Neural progenitor cell (in vitro differentiated cells): ENCODE measurements around the gene SEL1L2. TPM values are rescaled to one million over a fixed set of nuclear protein-coding genes. Genes with fewer than 3 reads are reported as not detected.

Experiments
- DNase-seq: peaks from one replicate; pipeline ENCODE4 v3.0.0-alpha.2; 2016; ENCODE audit warnings: low spot score
- H2AFZ ChIP-seq: fragments of 200-600 bp; sonication (generic); replicated peaks from 2 replicates; pipeline ENCODE4 v1.6.1; 2016; ENCODE audit warnings: antibody characterized with exemption
- H3F3A ChIP-seq: fragments of 200-600 bp; sonication (generic); 2 replicates; pipeline ENCODE4 v1.6.1; 2016; ENCODE audit warnings: antibody characterized with exemption, low read depth
- H3K27ac ChIP-seq: fragments of 200-600 bp; sonication (generic); 2 replicates; pipeline ENCODE4 v1.5.1; 2016; ENCODE audit warnings: mild to moderate bottlenecking
- H3K27me3 ChIP-seq: fragments of 200-600 bp; sonication (generic); 2 replicates; pipeline ENCODE4 v1.6.1; 2016; ENCODE audit warnings: mild to moderate bottlenecking, moderate library complexity
- H3K36me3 ChIP-seq: fragments of 200-600 bp; sonication (generic); 2 replicates; pipeline ENCODE4 v1.5.1; 2016
- H3K4me1 ChIP-seq: fragments of 200-600 bp; sonication (generic); 2 replicates; pipeline ENCODE4 v1.6.1; 2016; ENCODE audit warnings: mixed run types
- H3K4me2 ChIP-seq: fragments of 200-600 bp; sonication (generic); 2 replicates; pipeline ENCODE4 v1.6.1; 2016
- H3K4me3 ChIP-seq: fragments of 200-600 bp; sonication (generic); 2 replicates; pipeline ENCODE4 v1.5.1; 2016
- H3K79me2 ChIP-seq: fragments of 200-600 bp; sonication (generic); 2 replicates; pipeline ENCODE4 v1.6.1; 2016; ENCODE audit warnings: low read depth
- H3K9ac ChIP-seq: fragments of 200-600 bp; sonication (generic); 2 replicates; pipeline ENCODE4 v1.6.1; 2016
- H3K9me3 ChIP-seq: fragments of 200-600 bp; sonication (generic); 2 replicates; pipeline ENCODE4 v1.5.1; 2016; ENCODE audit warnings: low read depth
- H4K20me1 ChIP-seq: fragments of 200-600 bp; sonication (generic); 2 replicates; pipeline ENCODE4 v1.6.1; 2016; ENCODE audit warnings: low read depth
- H3K27ac Mint-ChIP-seq: 3 replicates; pipeline ENCODE4 v1.8.0; 2021; ENCODE audit warnings: mixed read lengths
- H3K27me3 Mint-ChIP-seq: 2 replicates; pipeline ENCODE4 v1.8.0; 2022; ENCODE audit warnings: low read depth, mild to moderate bottlenecking, inconsistent platforms, moderate library complexity, mixed read lengths; ENCODE audit not compliant: insufficient read depth
- H3K36me3 Mint-ChIP-seq: 3 replicates; pipeline ENCODE4 v1.8.0; 2021; ENCODE audit warnings: mixed read lengths
- H3K4me1 Mint-ChIP-seq: 3 replicates; pipeline ENCODE4 v1.8.0; 2021; ENCODE audit warnings: mixed read lengths
- H3K4me3 Mint-ChIP-seq: 3 replicates; pipeline ENCODE4 v1.8.0; 2021; ENCODE audit warnings: mild to moderate bottlenecking, moderate library complexity, mixed read lengths
- H3K9me3 Mint-ChIP-seq: 3 replicates; pipeline ENCODE4 v1.8.0; 2020; ENCODE audit warnings: mixed read lengths
- EZH2 ChIP-seq: fragments of 200-600 bp; sonication (generic); IDR thresholded peaks from 2 replicates; pipeline ENCODE4 v1.6.1; 2017; ENCODE audit warnings: antibody characterized with exemption, mild to moderate bottlenecking, moderate library complexity
- EZH2phosphoT487 ChIP-seq: fragments of 200-600 bp; sonication (generic); IDR thresholded peaks from 2 replicates; pipeline ENCODE4 v1.6.1; 2017; ENCODE audit warnings: antibody characterized with exemption
- total RNA-seq: library from RNA; depleted of rRNA; stranded (reverse); fragments of >200 nt; gene quantifications from 2 replicates; pipeline ENCODE4 v1.2.3, GENCODE V29; 2015; ENCODE audit warnings: low replicate concordance
- TF ChIP-seq, protein P1 (sequence below): fragments of 200-600 bp; sonication (generic); IDR thresholded peaks from 2 replicates; pipeline ENCODE4 v1.5.1; 2017; ENCODE audit warnings: antibody characterized with exemption, mild to moderate bottlenecking

Gene SEL1L2
- total RNA-seq, 1 donor from 2014 or later: 0.77 TPM

DNA sequence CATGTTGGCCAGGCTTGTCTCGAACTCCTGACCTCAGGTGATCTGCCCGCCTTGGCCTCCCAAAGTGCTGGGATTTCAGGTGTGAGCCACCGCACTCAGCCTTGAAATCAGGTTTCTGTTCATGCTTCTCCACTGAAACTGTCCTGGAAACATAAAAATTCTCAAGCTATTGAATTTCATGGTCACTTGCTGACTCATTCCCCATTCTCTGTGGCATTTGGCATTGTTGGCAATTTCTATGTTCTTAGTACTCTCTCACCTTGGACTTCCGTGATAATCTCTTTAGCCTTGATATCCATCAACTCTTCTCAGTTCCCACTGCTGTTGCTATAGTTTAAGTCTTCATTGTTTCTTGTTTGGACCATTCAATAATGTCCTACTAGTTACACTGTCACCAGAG is 6.2 kb downstream of the SEL1L2 start:
- no peak overlapping the region for H3K4me2 ChIP-seq
- H3K27ac ChIP-seq: no peak overlapping the region
- no peaks in the 10 kb centered on the region for H3K9me3 ChIP-seq
- DNase-seq: no peak
- H3K4me1 Mint-ChIP-seq: no peaks in the 10 kb centered on the region
- no peak overlapping the region for H3K9ac ChIP-seq
- H3K79me2 ChIP-seq: no peaks in the 10 kb centered on the region
- peaks cover 2% of the 10 kb centered on the region for H3K9me3 Mint-ChIP-seq
- H3K36me3 Mint-ChIP-seq: no peaks in the 10 kb centered on the region
- no peaks in the 10 kb centered on the region for H4K20me1 ChIP-seq
- no peaks in the 10 kb centered on the region for H3F3A ChIP-seq
- TF ChIP-seq EZH2phosphoT487 (no peak), EZH2 (no peak)
- TF ChIP-seq, protein P1, sequence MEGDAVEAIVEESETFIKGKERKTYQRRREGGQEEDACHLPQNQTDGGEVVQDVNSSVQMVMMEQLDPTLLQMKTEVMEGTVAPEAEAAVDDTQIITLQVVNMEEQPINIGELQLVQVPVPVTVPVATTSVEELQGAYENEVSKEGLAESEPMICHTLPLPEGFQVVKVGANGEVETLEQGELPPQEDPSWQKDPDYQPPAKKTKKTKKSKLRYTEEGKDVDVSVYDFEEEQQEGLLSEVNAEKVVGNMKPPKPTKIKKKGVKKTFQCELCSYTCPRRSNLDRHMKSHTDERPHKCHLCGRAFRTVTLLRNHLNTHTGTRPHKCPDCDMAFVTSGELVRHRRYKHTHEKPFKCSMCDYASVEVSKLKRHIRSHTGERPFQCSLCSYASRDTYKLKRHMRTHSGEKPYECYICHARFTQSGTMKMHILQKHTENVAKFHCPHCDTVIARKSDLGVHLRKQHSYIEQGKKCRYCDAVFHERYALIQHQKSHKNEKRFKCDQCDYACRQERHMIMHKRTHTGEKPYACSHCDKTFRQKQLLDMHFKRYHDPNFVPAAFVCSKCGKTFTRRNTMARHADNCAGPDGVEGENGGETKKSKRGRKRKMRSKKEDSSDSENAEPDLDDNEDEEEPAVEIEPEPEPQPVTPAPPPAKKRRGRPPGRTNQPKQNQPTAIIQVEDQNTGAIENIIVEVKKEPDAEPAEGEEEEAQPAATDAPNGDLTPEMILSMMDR: no peak
- no peaks in the 10 kb centered on the region for H3K36me3 ChIP-seq
- H3K27ac Mint-ChIP-seq: no peak overlapping the region
- H3K27me3 ChIP-seq: no peaks in the 10 kb centered on the region
- H3K27me3 Mint-ChIP-seq: no peaks in the 10 kb centered on the region
- H3K4me3 Mint-ChIP-seq: no peak overlapping the region
- H2AFZ ChIP-seq: no peak overlapping the region
- no peak overlapping the region for H3K4me3 ChIP-seq
- H3K4me1 ChIP-seq: no peaks in the 10 kb centered on the region

DNA sequence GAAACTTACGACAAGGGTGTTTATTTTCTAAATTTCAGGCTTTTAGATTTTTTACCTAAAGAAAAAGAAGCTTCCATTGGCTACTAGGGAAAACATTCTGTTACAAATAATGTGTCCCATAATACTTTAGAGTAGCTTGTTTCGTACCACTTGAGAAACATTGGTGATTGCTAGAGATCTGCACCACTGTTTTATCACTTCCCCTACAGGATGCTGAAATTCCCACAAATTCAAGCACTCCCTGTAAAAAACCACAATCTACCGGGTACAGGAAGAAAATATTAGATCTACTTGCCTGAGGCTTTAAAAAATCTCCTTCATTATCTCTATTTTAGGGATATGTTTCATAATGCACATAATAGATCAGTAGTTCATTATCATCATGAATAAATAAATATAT is 29.9 kb downstream of the SEL1L2 start:
- no peak overlapping the region for H3K27ac ChIP-seq
- TF ChIP-seq, protein P1: no peak
- no peak for TF ChIP-seq EZH2phosphoT487
- no peak for TF ChIP-seq EZH2

DNA sequence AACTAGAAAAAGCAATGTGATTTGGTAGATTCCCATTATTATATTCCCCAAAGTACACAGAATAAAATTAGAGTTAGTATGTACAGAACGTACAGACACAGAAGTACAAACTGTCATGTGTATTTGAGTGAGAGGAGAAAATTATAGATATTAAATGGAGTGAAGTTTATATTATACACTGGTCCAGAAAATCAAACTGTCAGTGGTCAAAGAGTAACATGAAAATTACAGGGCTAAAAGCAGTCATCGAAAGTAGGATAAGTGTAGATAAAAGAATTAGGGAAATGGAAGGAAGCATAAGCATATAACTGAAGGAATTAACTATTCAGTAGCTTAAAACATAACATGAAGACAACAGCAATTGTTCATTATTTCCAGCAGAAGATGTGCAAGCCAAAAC is 30.3 kb downstream of the SEL1L2 start:
- no peak overlapping the region for H3K9ac ChIP-seq
- no peaks in the 10 kb centered on the region for H3K4me1 ChIP-seq
- no peaks in the 10 kb centered on the region for H3K79me2 ChIP-seq
- DNase-seq: no peak
- H3K4me3 ChIP-seq: no peak overlapping the region
- H4K20me1 ChIP-seq: no peaks in the 10 kb centered on the region
- no peaks in the 10 kb centered on the region for H3K36me3 ChIP-seq
- no peak overlapping the region for H3K27ac ChIP-seq
- H3K9me3 Mint-ChIP-seq: no peaks in the 10 kb centered on the region
- H3K4me3 Mint-ChIP-seq: no peak overlapping the region
- H3K36me3 Mint-ChIP-seq: no peaks in the 10 kb centered on the region
- H3K27me3 Mint-ChIP-seq: peaks cover 2% of the 10 kb centered on the region
- H3K27me3 ChIP-seq: no peaks in the 10 kb centered on the region
- no peaks in the 10 kb centered on the region for H3F3A ChIP-seq
- no peak for TF ChIP-seq EZH2
- TF ChIP-seq, protein P1: no peak
- TF ChIP-seq EZH2phosphoT487: no peak
- H3K27ac Mint-ChIP-seq: no peak overlapping the region
- H3K4me1 Mint-ChIP-seq: no peaks in the 10 kb centered on the region
- no peak overlapping the region for H2AFZ ChIP-seq
- no peak overlapping the region for H3K4me2 ChIP-seq
- no peaks in the 10 kb centered on the region for H3K9me3 ChIP-seq

More for the DNA sequence above, 29.9 kb downstream of the SEL1L2 start:
- Histone ChIP-seq H3K4me1 (no peaks in the 10 kb centered on the region), H3K36me3 (no peaks in the 10 kb centered on the region), H2AFZ (no peak overlapping the region), H3K79me2 (no peaks in the 10 kb centered on the region), H3K4me3 (no peak overlapping the region), H3K27me3 (no peaks in the 10 kb centered on the region), H3K9ac (no peak overlapping the region), H3K9me3 (no peaks in the 10 kb centered on the region), H3F3A (no peaks in the 10 kb centered on the region), H3K4me2 (no peak overlapping the region), H4K20me1 (no peaks in the 10 kb centered on the region)
- Mint-ChIP-seq H3K4me1 (no peaks in the 10 kb centered on the region), H3K9me3 (no peaks in the 10 kb centered on the region), H3K27ac (no peak overlapping the region), H3K27me3 (peaks cover 2% of the 10 kb centered on the region), H3K4me3 (no peak overlapping the region), H3K36me3 (no peaks in the 10 kb centered on the region)
- DNase-seq: no peak
